Hepatocyte (in vitro differentiated cells): ENCODE data around the gene LRRC4C.

Experiments
- CTCF ChIP-seq: fragments of 200-600 bp; sonication (generic); IDR thresholded peaks from 2 replicates; pipeline ENCODE4 v1.5.1; 2016; ENCODE audit warnings: antibody characterized with exemption, mild to moderate bottlenecking; ENCODE audit not compliant: poor library complexity
- EZH2 ChIP-seq: fragments of 200-600 bp; sonication (generic); IDR thresholded peaks from 2 replicates; pipeline ENCODE4 v1.6.1; 2016; ENCODE audit warnings: antibody characterized with exemption, mild to moderate bottlenecking, borderline replicate concordance
- EZH2phosphoT487 ChIP-seq: fragments of 200-600 bp; sonication (generic); IDR thresholded peaks from one replicate; pipeline ENCODE4 v1.6.1; 2018; ENCODE audit warnings: antibody characterized with exemption, mild to moderate bottlenecking, low read depth, moderate library complexity; ENCODE audit not compliant: unreplicated experiment, severe bottlenecking

DNA sequence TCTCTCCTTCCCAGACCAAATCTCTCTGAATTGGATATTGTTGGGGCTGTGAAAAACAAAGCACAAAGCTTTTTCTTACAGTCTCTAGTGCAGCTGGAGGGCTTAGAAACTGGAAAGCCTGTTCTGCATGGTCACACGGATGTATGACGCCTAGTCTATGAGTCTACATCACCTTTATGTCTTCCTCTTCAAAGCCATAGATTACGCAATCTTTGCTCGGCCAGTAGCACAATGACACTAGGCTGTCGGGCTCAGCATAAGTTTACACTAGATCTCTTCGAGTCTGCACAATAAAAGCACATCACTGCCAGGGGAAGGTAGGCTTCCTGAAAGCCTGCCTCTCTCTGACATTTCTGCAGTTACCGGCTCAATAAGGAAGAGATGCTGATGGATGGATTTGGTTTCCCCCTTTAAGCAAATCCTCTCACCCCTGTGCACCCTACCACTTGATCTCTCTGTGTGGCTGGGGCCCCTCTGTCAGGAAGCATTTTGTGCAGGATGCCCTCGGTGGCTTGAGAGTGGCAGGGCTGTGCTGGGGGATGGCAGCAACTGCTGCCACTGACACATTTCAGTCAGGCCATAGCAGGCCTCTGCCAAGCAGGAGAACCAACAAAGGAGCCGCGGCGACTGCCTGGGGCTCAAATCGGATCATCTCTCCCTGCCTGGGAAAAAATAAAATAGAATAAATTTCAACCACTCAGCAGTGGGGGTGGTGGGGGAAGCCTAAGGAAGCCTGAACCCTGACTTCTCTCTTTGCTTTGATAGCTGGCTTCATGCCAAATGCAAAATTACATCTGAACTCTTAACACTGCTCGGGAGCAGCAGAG, 1272.8 kb downstream of the LRRC4C start:
- TF ChIP-seq EZH2 = no peak
- TF ChIP-seq CTCF = no peak
- TF ChIP-seq EZH2phosphoT487 = no peak
